GM18907 (cell line): ENCODE measurements around the gene CDC14A.
"Not testable (repeated sequence)": the region's sequence is repeated elsewhere in the genome, so short reads cannot be mapped to it uniquely, and the experiment has no call there.

Experiments used
- ATAC-seq: cut with Tn5 transposase; IDR thresholded peaks from one replicate; pipeline ENCODE4 v1.9.1; 2021; ENCODE audit warnings: mild to moderate bottlenecking, moderate library complexity; ENCODE audit not compliant: unreplicated experiment

Gene CDC14A, protein sequence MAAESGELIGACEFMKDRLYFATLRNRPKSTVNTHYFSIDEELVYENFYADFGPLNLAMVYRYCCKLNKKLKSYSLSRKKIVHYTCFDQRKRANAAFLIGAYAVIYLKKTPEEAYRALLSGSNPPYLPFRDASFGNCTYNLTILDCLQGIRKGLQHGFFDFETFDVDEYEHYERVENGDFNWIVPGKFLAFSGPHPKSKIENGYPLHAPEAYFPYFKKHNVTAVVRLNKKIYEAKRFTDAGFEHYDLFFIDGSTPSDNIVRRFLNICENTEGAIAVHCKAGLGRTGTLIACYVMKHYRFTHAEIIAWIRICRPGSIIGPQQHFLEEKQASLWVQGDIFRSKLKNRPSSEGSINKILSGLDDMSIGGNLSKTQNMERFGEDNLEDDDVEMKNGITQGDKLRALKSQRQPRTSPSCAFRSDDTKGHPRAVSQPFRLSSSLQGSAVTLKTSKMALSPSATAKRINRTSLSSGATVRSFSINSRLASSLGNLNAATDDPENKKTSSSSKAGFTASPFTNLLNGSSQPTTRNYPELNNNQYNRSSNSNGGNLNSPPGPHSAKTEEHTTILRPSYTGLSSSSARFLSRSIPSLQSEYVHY

DNA sequence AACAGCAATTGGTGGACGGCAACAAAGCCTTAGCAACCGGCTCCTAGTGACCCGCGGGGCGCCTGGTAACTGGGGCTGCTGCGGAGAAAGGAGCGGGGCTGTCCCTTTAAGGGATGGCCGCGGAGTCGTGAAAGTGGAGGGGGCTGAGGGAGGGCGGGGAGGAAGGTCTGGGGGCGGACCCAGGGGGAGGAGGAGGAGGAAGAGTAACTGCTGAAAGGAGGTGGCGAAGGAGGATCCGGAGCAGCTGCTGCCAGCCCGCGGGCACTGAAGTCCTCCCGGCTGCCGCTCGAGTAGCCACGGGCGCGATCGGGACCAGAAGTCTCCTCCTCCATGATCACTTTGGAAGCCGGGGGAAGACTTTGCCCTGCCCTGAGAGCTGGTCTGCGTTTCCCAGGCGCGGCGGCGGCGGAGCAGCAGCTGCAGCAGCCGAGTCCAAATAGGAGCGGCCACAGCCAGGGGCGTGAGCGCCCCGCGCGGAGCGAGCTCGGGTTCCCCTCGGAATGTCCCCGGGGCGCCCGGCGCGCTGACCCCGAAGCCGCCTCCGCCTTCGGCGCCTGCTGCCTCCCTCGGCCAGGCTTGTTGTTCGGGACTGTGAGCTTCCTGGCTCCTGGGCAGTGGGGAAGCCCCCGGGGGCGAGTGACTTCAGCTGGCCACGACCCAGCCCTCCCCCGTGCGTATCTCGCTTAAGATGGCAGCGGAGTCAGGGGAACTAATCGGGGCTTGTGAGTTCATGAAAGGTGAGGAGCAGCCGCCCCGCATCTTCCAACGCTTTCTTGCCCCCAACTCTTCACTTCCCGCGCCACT, at the start of gene CDC14A:
Gene CDC14A, plus strand, starts transcription at position 240 of the 804 bp plus-strand sequence. Its CDS starts 449 bp downstream, at position 689.
- peak; percentile 74 for ATAC-seq

DNA sequence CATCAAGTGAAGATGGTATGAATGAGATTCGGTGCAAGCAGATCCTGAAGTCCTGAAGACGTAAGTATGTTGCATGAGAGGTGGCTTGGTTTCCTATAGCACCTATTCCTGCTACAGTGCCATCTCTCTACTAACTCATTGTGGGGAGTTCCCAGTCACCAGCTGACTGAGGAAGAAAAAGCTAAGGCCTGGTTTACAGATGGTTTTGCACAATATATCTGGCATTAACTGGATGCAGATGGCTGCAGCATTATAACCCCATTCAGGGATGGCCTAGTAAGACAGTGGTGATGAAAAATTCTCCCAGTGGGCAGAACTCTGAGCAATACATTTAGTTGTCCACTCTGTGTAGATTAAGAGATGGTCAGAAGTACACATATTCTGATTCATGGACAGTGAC, 49.6 kb upstream of the CDC14A start:
- ATAC-seq = no peak

DNA sequence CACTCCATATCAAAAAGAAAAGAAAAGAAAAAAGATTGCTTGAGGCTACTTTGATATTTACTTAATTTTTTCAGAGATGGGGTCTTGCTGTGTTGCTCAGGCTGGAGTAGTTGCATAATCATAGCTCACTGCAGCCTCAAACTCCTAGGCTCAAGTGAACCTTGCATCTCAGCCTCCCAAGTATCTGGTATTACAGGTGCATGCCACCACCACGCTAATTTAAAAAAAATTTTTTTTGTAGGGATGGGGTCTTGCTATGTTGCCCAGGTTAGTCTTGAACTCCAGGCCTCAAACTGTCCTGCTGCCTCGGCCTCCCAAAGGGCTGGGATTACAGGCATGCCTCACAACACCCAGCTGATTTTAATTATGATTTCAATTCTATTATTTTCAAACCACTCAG, 48.1 kb upstream of the CDC14A start:
- ATAC-seq = no peak

DNA sequence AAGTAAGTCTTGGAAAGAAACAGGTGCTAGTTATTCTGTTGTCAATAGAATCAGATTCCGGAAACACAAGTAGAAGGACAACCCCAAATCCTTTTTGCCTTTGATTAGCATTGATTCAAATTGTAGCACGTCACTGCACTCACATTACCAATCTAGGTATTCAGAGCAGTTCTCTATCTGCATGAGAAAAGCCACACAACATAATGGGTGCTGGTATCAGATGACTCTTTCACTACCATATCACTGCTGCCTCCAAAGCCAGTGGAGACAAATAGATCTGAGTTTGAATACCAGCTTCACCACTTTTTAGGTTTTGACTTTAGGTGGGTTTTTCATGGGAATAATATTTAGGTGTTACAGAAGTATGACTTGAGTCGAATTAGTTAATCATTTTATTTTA, 47.4 kb upstream of the CDC14A start:
- no peak for ATAC-seq

DNA sequence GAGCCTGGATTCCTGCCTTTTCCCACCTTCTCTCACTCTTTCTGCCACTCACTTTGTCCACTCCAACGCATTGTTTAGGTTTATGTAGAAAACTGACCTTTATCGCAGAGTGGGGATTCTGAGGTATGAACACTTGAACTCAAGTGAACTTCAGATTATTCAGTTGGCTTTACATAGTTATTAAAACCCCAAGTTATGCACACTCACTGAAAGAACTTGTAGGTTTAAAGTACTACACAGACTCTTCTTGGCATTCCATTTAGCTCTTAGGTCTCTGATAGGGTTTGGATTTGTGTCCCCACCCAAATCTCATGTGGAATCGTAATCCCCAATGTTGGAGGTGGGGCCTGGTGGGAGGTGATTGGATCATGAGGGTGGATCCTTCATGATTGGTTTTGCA, 46.4 kb upstream of the CDC14A start:
- no peak for ATAC-seq

DNA sequence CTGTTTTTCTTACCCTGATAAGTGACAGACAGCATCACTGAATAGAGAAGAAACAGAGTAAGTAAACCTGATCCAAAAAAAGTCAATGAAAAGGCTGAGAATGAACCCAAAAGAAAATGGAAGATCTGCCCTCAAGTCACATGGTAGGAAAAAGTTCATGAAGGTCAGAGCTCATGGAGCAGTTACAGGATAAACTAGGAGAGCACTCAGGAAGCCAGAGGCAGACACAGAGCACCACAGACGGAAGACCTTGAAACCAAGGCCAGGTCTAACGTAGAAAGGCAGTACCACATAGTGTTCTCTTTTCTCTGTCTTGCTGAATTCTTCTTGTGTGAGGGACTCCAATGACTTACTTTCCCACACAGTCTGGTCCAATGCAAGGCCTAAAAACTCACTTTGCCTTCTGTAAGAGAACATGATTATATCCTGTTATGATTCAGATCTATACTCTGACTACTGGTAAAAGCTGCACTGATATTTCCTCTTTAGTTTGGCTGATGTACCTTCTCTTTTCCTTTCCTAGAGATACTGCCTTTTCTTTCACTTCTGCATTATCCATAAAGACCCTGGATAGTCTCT, 45.5 kb upstream of the CDC14A start:
- ATAC-seq = no peak

DNA sequence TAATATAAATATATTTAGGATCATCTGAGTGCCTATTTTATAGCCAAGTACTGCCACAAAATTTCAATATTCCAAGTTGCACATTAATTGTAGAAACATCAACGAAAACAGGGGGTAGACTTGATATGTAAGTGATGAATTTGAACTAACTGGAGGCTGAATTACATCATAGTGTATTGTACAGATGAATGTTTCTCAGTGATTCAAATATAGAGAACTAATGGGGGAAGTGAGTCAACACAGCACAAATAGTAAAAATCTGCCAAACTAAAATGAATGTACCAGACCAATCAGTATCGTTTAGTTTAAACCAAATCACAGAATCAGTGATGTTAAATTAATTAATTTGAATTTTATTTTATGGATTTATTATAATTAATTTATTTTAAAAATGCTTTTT, 43.5 kb upstream of the CDC14A start:
- peak; percentile 60 for ATAC-seq

DNA sequence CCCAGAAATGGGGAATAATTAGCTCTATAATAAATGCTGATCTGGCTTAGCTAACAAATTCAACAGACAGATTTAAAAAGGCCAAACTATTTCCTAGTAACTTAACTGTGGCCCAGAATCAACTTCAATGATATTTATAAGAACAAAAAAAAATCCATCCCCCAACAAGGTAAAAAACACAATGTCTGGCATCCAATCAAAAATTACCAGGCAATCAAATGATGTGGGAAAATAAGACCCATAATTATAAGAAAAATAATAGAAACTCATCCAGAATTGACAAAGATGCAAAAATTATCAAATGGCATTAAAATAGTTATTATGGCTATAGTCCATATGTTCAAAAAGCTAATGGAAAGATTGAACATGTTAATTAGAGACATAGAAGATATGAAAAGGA, 42.4 kb upstream of the CDC14A start:
- no peak for ATAC-seq

DNA sequence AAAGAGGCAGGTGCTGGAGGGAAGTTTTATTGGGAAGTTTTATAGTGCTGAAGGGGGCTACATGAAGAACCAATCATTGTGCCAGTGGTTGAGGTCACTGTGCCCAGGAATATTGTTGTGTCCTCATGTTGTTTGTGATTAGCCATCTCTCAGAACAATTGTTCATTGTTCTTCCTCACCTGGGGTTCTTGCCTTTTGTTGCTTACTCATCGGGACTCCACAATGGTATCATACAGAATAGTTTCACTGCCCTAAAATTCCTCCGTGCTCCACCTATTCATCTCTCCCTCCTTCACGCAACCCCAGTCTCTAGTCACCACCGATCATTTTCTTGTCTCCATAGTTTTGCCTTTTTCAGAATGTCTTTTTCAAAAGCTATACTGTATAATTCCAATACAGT, 38.9 kb upstream of the CDC14A start:
- no peak for ATAC-seq

DNA sequence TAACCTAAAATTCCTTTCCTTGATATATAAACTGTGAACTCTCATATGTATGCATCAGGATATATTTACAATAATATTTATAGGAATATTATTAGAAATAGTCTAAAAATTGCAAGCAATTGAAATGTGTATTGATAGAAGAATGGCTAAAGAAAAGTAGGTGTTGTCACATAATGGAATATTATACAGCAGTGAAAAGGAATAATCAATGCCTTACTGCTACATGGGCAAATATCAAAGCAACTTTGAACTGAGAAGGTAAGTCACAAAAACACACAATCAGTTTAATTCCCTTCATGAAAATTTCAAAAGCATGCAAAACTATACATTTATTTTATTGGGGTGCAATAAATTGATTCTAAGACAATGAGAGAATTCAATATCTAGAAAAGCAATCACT, 35.7 kb upstream of the CDC14A start:
- ATAC-seq = no peak

DNA sequence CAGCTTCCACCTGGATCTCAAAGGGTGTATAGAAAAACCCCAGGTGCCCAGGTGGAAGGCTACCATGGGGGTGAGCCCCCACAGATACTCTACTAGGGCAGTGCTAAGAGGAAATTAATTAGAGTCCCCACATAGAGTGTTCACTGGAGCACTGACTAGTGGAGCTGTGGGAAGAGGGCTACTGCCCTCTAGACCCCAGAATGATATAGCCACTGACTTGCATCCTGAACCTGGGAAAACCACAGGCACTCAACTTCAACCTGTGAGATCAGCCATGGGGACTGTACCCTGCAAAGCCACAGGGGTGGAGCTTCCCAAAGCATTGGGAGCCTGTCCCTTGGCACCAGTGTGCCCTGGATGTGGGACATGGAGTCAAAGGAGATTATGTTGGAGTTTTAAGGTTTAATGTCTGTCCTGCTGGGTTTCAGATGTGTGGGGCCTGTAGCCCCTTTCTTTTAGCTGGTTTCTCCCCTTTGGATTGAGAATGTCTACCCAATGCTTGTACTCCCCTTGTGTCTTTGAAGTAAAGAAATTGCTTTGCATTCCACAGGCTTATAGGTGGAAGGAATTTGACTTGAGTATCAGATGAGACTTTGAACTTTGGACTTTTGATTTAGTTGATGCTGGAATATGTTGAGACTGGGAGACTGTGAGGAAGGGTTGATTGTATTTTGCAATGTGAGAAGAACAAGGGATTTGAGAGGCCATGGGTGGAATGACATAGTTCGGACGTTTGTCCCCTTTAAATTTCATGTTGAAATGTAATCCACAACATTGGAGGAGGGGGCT, 31.8 kb upstream of the CDC14A start:
- ATAC-seq = no peak

DNA sequence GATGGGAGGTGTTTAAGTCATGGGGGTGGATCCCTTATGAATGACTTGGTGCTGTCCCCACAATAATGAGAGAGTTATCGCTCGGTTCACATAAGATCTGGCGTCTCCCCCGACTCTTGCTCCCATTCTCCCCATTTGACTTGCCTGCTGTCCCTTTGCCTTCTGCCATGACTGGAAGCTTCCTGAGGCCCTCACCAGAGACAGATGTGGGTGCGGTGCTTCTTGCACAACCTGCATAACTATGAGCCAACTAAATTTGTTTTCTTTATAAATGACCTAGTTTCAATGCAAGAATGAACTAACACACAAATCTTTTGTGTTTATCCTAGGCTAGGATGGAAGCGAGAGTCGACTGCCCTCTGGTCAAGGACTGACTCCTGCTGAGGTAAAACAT, 31.2 kb upstream of the CDC14A start:
- no peak for ATAC-seq

DNA sequence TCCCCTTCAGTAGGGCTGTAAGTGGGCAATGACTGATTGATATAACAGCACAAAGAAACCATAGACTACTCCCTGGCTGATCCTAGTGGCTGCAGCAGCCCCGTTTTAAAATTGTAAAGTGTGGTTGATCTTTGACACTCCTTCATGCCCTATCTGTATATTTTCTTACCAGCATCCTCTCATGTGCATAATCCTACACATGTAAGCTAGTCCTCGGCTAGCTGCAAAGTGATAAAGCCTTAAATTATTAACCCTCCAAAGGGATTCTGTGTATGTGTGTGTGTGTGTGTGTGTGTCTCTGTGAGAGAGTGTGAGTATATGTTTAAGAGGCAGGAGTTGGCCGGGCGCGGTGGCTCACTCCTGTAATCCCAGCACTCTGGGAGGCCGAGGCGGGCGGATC, 30.8 kb upstream of the CDC14A start:
- ATAC-seq = no peak

DNA sequence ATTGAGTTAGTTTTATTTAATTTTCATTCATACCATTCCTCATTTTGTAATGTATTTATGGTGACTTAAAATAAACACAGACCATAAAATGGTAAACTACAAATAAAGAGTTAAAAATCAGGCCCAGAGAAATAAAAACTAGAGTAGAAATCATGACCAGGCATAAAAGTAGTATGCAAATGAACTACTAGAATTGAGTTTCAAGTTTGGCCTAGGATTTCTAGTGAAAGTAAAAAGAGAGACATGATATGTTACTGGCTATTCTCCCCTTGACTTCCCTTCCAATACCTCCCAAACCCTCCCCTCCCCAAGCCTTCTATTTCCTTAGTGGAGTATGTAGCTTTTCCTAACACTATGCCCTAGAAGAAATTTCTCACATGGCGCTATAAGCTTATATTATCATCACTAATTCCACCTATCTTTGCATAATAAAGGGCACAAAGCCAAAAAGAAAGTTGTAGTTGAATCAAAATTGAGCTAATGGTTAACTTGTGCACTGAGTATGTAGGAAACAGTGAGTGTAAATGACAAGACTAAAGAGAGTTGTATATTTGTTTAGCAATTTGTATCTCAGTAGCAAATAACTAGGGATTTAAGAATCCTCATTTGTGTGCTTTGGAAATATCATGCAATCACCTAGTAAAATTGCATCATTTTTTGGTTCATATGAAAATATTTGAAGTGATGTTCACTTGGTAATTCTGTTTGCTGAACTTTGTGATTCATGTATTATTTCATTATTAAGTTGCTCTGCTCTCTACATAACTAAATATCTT, 29.7 kb upstream of the CDC14A start:
- peak; percentile 72 for ATAC-seq

DNA sequence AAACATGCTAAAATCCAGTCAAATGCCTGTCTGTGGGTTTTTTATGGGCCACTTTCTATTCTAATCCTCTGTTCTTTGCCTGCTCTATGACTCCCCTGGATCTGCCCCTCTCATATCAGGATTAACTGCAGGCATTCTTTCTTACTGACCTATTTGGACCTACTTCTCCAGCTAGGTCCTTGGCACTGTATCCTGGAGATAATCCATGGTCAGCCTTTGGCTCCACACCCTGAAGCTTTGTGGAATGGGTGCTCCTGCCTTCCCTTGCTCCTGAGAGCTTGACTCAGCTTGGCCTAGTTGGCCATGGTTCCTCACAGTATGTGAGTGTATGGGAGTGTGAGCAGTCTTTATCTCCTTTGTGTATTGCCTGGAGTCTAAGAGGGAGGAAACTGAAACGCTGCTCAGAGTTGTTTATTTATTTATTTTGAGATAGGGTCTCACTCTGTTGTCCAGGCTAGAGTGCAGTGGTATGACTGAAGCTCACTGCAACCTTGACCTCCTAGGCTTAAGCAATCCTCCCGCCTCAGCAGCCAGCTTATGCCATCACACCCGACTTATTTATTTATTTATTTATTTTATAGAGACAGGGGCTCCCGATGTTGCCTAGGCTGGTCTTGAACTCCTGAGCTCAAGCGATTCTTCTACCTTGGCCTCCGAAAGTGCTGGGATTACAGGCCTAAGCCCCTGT, 28.7 kb upstream of the CDC14A start:
- ATAC-seq = no peak

DNA sequence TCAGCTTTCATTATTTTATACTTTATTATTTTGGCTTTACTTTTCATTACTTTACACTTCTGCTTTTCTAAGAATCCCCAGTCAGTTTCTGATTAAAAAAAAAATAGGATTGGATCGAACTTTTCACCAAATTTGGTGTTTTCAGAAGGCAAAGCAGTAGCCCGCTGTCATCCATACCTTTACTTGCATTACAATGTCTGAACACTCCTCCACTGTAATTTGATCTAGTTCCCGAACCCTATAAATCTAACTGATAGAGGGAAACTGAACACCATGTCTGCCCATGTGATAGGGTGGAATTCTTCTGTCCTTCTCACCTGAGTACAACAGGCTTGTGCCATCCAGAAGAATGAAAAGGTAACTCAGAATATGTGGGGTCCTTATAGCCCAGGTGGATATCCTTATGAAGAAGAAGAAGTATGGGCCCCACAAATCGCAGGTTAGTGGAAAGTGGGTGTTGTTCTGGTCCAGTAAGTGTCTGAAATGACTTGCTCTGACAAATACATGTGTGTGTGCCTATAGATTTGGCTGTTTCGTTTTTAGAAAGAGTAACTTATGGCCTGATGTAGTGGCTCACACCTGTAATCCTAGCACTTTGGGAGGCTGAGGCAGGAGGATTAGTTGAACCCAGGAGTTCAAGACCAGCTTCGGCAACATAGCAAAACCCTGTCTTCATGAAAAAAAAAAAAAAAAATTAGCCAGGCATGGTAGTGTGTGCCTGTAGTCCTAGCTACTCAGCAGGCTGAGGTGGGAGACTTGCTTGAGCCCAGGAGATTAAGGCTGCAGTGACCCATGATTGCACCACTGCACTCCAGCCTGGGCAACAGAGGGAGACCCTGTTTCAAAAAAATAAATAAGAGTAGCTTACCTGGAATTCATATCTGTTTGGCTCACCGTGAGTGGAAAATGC, 26.6 kb upstream of the CDC14A start:
- no peak for ATAC-seq

DNA sequence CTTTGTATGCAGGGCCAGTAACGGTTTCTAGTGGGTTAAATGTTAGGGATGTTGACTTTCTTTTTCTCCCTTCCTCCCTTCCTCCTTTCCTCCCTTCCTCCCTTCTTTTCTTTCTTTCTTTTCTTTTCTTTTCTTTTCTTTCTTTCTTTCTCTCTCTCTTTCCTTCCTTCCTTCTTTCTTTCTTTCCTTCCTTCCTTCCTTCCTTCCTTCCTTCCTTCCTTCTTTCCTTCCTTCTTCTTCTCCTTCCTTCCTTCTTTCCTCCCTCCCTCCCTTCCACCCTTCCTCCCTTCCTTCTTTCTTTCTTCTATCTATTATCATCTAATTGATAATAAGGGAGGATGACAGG, 26.0 kb upstream of the CDC14A start:
- ATAC-seq = not testable (repeated sequence)

DNA sequence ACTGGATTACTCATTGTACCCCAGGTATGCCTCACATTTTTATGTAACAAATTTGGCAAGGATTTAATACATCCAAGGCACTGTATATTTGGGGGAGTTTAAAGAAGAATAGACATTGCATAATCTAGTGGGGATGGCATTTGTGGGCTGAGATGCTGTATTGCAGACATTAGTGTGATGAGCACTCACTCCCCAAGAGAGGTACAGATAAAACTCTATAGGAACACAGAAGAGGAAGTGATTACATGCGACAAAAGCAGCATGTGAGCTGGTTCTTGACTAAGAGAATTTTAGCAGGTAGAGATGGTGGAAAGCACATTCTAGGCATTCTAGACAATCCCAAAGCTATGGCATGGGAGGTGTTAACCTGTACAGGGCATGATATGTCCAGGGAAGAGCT, 24.2 kb upstream of the CDC14A start:
- ATAC-seq = no peak
